ENCODE measurements around the gene PRSS53. TPM values are rescaled to one million over a fixed set of nuclear protein-coding genes. Genes with fewer than 3 reads are reported as not detected.
"Not testable (repeated sequence)": the region's sequence is repeated elsewhere in the genome, so short reads cannot be mapped to it uniquely, and the experiment has no call there.

Gene PRSS53
- total RNA-seq, 2 experiments from 2014 or later = 3.7 to 5.7 TPM

- peak overlapping the region; percentile 38 for H3K27ac ChIP-seq (ENCODE audit: low read depth, low read length, poor library complexity, severe bottlenecking)
- no peaks in the 10 kb centered on the region for H4K20me1 ChIP-seq (ENCODE audit: insufficient read depth, low read length)
- intact Hi-C loops (cut with micrococcal nuclease; ENCODE audit: unreplicated experiment) = no loop called here
- peak overlapping the region; percentile 87 for H3K4me3 ChIP-seq (ENCODE audit: low read depth, low read length, poor library complexity, severe bottlenecking)
- H3K4me2 ChIP-seq (ENCODE audit: low read length) = peak overlapping the region; percentile 96
- TF ChIP-seq CTCF (conservative IDR thresholded peaks at IDR 0.05; ENCODE audit: low read length) (no peak), EZH2phosphoT487 (IDR thresholded peaks at IDR 0.05; ENCODE audit: borderline replicate concordance, low read depth, low read length) (no peak)
- ChIA-PET CTCF (ENCODE audit: unreplicated experiment) (interaction anchor here (1.0 kb wide), 1 partner anchor 14 kb away, joined by 4 read pairs; no protein-coding TSS in a partner anchor), POLR2A (interaction anchor here (0.6 to 1.7 kb wide), 3 partner anchors 11 to 44 kb away, joined by 3 to 8 read pairs (median 5); partner anchors contain the start of gene KAT8)
- H3K79me2 ChIP-seq (ENCODE audit: insufficient read depth, low read depth, low read length) = no peaks in the 10 kb centered on the region
- no peak overlapping the region for H2AFZ ChIP-seq (ENCODE audit: low read length)
- H3K36me3 ChIP-seq (ENCODE audit: insufficient read depth, low read length) = peaks cover 18% of the 10 kb centered on the region
- no peaks in the 10 kb centered on the region for H3K9me3 ChIP-seq (ENCODE audit: low read length)
- peaks cover 18% of the 10 kb centered on the region for H3K4me1 ChIP-seq (ENCODE audit: insufficient read depth, low read length, poor library complexity, severe bottlenecking)
- no peaks in the 10 kb centered on the region for H3K9me2 ChIP-seq (ENCODE audit: insufficient read depth, low read length)
- no TSS peak for BruUV-seq (replicated peaks)
- no peak for DNase-seq (ENCODE audit: low spot score)
Observed at GRCh38 chr16:31106509-31107464, 18.0 kb upstream of the PRSS53 start.

DNA sequence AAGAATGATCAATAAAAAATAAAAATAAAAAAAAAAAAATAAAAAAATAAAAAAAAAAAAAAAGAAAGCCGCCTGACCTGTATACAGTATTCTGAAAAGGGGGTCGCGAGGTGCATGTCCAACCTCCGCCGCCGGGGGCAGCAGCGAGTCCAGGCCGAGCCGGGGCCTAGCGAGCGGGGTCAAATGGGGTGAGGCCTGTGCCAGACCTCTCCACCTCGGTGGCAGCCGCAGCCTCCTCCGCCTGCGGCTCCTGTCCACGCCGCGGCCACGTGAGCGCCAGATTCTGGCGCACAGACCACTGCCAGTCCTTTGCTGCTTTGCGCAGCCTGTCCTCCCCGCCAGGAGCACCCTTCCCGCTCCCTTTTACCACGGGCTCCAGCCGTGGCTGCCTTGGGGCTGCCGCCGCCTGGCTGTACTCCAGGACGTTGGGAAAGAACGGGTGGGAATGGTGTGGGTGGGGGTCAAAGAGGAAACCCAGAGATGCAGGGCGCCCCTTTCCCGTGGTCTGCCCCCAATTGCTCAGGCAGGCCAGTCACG lies 17.0 kb upstream of the PRSS53 start:
- BruUV-seq (replicated peaks) = no TSS peak

GRCh38 chr16:31100876-31101641 lies 12.3 kb upstream of the PRSS53 start:
- H3K79me2 ChIP-seq (ENCODE audit: insufficient read depth, low read depth, low read length); H3K4me3 ChIP-seq (ENCODE audit: low read depth, low read length, poor library complexity, severe bottlenecking); H4K20me1 ChIP-seq (ENCODE audit: insufficient read depth, low read length); H3K9me2 ChIP-seq (ENCODE audit: insufficient read depth, low read length); DNase-seq (ENCODE audit: low spot score); H3K4me1 ChIP-seq (ENCODE audit: insufficient read depth, low read length, poor library complexity, severe bottlenecking); intact Hi-C loops (cut with micrococcal nuclease; ENCODE audit: unreplicated experiment); CTCF ChIA-PET (ENCODE audit: unreplicated experiment); H3K9me3 ChIP-seq (ENCODE audit: low read length); H2AFZ ChIP-seq (ENCODE audit: low read length); H3K27ac ChIP-seq (ENCODE audit: low read depth, low read length, poor library complexity, severe bottlenecking); H3K36me3 ChIP-seq (ENCODE audit: insufficient read depth, low read length); BruUV-seq (replicated peaks); H3K4me2 ChIP-seq (ENCODE audit: low read length): not testable (repeated sequence)
- POLR2A ChIA-PET = interaction anchor here (0.6 to 0.8 kb wide), 2 partner anchors 9 to 54 kb away, joined by 3 to 7 read pairs; no protein-coding TSS in a partner anchor

More for the DNA sequence above, 17.0 kb upstream of the PRSS53 start:
- H4K20me1 ChIP-seq (ENCODE audit: insufficient read depth, low read length) = no peaks in the 10 kb centered on the region
- H3K9me3 ChIP-seq (ENCODE audit: low read length) = no peaks in the 10 kb centered on the region
- H3K27ac ChIP-seq (ENCODE audit: low read depth, low read length, poor library complexity, severe bottlenecking) = no peak overlapping the region
- H3K79me2 ChIP-seq (ENCODE audit: insufficient read depth, low read depth, low read length) = no peaks in the 10 kb centered on the region
- POLR2A ChIA-PET = no interaction called here
- peak; percentile 77 for DNase-seq (ENCODE audit: low spot score)
- CTCF ChIA-PET (ENCODE audit: unreplicated experiment) = no interaction called here
- no peaks in the 10 kb centered on the region for H3K9me2 ChIP-seq (ENCODE audit: insufficient read depth, low read length)
- peaks cover 18% of the 10 kb centered on the region for H3K4me1 ChIP-seq (ENCODE audit: insufficient read depth, low read length, poor library complexity, severe bottlenecking)
- H3K4me3 ChIP-seq (ENCODE audit: low read depth, low read length, poor library complexity, severe bottlenecking) = no peak overlapping the region
- peak overlapping the region; percentile 67 for H2AFZ ChIP-seq (ENCODE audit: low read length)
- intact Hi-C loops (cut with micrococcal nuclease; ENCODE audit: unreplicated experiment) = no loop called here
- H3K4me2 ChIP-seq (ENCODE audit: low read length) = peak overlapping the region; percentile 27; the same call in 1 of the 2 replicates
- H3K36me3 ChIP-seq (ENCODE audit: insufficient read depth, low read length) = peaks cover 8% of the 10 kb centered on the region; the same call in 1 of the 2 replicates
- TF ChIP-seq EZH2phosphoT487 (IDR thresholded peaks at IDR 0.05; ENCODE audit: borderline replicate concordance, low read depth, low read length) (no peak), CTCF (conservative IDR thresholded peaks at IDR 0.05; ENCODE audit: low read length) (peak; percentile 75)
